ENCODE measurements around the gene GFER.

DNA sequence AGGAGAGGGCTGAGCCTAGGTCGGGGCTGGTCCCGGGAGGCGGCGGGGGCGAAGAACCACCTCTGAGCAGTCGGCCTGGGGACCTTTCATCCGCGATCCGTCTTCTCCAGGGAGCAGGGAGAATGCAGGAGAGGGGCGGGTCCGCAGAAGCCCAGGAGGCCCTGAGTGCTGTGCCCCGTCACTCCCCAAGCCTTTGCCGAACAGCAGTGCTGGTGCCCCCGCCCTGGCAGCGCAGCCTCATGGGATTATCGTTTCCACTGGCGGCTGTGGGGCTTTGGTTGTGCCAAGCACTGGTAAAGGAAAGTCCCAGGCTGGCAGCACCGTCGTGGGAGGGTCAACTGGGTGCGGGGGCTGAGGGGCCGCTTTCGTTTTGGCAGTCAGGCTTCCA lies 11.5 kb upstream of the GFER start:
- TF ChIP-seq, protein P1, sequence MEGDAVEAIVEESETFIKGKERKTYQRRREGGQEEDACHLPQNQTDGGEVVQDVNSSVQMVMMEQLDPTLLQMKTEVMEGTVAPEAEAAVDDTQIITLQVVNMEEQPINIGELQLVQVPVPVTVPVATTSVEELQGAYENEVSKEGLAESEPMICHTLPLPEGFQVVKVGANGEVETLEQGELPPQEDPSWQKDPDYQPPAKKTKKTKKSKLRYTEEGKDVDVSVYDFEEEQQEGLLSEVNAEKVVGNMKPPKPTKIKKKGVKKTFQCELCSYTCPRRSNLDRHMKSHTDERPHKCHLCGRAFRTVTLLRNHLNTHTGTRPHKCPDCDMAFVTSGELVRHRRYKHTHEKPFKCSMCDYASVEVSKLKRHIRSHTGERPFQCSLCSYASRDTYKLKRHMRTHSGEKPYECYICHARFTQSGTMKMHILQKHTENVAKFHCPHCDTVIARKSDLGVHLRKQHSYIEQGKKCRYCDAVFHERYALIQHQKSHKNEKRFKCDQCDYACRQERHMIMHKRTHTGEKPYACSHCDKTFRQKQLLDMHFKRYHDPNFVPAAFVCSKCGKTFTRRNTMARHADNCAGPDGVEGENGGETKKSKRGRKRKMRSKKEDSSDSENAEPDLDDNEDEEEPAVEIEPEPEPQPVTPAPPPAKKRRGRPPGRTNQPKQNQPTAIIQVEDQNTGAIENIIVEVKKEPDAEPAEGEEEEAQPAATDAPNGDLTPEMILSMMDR (IDR thresholded peaks at IDR 0.05), result no peak
- no peak for TF ChIP-seq POLR2A (IDR thresholded peaks at IDR 0.05)
